Measurements from ENCODE around the gene USP9Y. TPM values are rescaled to one million over a fixed set of nuclear protein-coding genes. Genes with fewer than 3 reads are reported as not detected.

The USP9Y gene
- total RNA-seq, 2 experiments from 2014 or later, result 16.7 to 25.3 TPM

DNA sequence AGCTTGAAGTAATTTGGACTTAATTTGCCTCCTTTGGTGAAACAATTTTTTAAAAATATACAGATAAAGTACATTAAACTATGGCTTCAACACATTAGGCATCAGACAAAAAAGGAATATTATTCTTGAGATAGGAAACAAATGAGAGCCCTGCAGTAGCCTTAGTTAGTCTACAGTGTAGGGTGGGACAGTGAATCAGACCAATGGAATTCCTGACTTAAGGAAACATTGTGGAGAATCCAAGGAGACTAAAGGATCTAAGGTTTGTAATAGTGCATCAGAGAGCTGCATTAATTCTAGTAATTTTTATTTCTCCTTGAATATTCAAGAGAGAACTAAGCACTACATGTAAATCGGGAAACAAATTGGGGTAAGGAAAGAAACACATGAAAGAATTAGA, 125.8 kb downstream of the USP9Y start:
- no peaks in the 10 kb centered on the region for H3K4me1 Mint-ChIP-seq

DNA sequence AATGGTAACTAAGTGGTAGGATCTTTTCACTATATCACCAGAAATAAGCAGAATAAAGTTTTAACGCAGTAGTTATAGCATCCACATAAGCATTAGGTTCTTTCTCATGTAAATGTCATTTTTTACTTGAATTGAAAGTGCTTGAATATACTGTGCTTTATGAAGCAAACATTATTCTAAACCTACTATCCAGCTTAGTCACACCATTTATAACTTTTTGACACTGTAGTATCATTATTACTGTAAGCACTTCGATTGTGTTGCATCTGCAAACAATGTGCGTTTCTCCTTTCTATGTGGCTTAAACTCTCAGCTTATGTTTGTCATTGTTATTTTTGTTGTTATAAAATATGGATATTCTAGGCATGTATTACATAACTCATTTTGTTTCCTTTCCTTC, 132.3 kb downstream of the USP9Y start:
- Mint-ChIP-seq H3K4me1 (peaks cover 1% of the 10 kb centered on the region), H3K9me3 (ENCODE audit: low read depth) (no peaks in the 10 kb centered on the region), H3K4me3 (no peak overlapping the region), H3K36me3 (peaks cover 15% of the 10 kb centered on the region), H3K27me3 (no peaks in the 10 kb centered on the region), H3K27ac (no peak overlapping the region)
- CTCF ChIA-PET, result no interaction called here
- ATAC-seq, result no peak
- no peak for DNase-seq

More for the DNA sequence above, 125.8 kb downstream of the USP9Y start:
- H3K4me3 Mint-ChIP-seq, result no peak overlapping the region
- no peaks in the 10 kb centered on the region for H3K9me3 Mint-ChIP-seq (ENCODE audit: low read depth)
- CTCF ChIA-PET, result no interaction called here
- H3K27ac Mint-ChIP-seq, result no peak overlapping the region
- peaks cover 14% of the 10 kb centered on the region for H3K36me3 Mint-ChIP-seq
- DNase-seq (no peak), ATAC-seq (no peak)
- no peaks in the 10 kb centered on the region for H3K27me3 Mint-ChIP-seq

DNA sequence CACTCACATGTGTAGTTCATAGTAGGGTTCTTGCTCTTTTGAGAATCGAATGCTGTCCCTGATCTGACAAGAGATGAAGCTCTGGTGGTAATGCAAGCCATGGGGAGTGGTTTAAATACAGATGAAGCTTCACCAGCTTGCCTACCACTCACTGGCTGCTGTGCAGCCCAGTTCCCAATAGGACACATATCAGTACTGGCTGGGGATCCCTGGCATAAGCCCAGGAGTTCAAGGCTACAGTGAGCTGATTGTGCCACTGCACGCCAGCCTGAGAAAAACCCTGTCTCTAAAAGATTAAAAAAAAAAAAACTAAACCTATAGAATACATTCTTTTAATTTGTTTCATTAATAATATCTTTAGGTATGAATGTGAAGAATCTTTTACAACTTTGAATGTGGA, 136.5 kb downstream of the USP9Y start:
- CTCF ChIA-PET, result no interaction called here
- H3K4me1 Mint-ChIP-seq, result peaks cover 1% of the 10 kb centered on the region
- ATAC-seq, result no peak
- no peak for DNase-seq
- H3K27me3 Mint-ChIP-seq, result no peaks in the 10 kb centered on the region
- no peak overlapping the region for H3K4me3 Mint-ChIP-seq
- no peak overlapping the region for H3K27ac Mint-ChIP-seq
- peaks cover 17% of the 10 kb centered on the region for H3K36me3 Mint-ChIP-seq
- no peaks in the 10 kb centered on the region for H3K9me3 Mint-ChIP-seq (ENCODE audit: low read depth)

DNA sequence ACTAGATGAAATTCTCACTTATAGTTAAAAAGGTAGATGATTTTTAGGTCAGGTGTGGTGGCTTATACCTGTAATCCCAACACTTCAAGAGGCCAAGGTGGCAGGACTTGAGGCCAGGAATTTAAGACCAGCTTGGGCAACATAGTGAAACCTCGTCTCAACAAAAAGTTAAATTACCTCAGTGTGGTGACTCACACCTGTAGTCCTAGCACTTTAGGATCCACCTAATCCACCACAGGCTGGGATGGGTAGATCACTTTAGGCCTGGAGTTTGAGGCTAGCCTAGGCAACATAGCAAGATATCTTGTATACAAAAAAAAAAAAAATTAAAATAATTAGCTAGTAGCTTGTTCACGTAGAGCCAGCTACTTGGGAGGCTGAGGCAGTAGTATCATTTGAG, 140.3 kb downstream of the USP9Y start:
- H3K9me3 Mint-ChIP-seq (ENCODE audit: low read depth), result no peaks in the 10 kb centered on the region
- no peak for ATAC-seq
- H3K36me3 Mint-ChIP-seq, result peaks cover 14% of the 10 kb centered on the region
- H3K27me3 Mint-ChIP-seq, result no peaks in the 10 kb centered on the region
- no peak for DNase-seq
- H3K4me3 Mint-ChIP-seq, result no peak overlapping the region
- H3K27ac Mint-ChIP-seq, result no peak overlapping the region
- CTCF ChIA-PET, result no interaction called here
- H3K4me1 Mint-ChIP-seq, result no peaks in the 10 kb centered on the region

DNA sequence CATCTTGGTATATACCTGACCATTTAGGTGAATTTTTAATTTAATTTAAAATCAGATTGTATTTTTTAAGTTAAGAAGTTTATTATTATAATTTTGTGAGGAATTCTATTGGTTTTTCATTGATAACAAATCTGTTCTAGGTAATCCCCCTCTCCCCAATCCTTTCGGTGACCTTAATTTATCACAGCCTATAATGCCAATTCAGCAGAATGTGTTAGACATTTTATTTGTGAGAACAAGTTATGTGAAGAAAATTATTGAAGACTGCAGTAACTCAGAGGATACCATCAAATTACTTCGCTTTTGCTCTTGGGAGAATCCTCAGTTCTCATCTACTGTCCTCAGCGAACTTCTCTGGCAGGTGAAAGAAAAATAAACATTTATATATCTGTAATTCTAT, 145.8 kb downstream of the USP9Y start:
- DNase-seq (no peak), ATAC-seq (no peak)
- Mint-ChIP-seq H3K36me3 (peaks cover 27% of the 10 kb centered on the region), H3K9me3 (ENCODE audit: low read depth) (peaks cover 2% of the 10 kb centered on the region), H3K4me1 (peaks cover 2% of the 10 kb centered on the region), H3K4me3 (no peak overlapping the region), H3K27me3 (no peaks in the 10 kb centered on the region), H3K27ac (no peak overlapping the region)
- CTCF ChIA-PET, result no interaction called here

DNA sequence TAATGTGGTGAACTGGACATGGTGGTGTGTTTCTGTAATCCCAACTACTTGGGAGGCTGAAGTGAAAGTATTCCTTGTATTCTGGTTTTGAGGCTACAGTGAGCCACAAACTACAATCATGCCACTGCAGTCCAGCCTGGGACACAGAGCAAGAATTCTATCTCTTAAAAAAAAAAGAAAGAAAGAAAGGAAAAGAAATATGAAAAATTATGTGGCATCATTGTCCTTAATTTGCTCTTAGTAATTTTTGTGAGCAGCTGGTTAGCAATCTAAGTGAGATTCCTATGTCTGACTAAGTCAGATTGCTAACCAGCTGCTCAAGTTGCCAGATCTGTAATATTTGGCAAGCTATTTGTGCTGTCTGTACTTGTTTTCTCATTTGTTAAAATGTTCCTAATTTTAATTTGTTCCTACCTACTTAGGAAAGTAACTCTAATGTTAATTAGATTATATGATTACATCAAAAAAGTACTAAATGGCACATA, 154.8 kb downstream of the USP9Y start:
- Mint-ChIP-seq H3K4me3 (no peak overlapping the region), H3K36me3 (peaks cover 24% of the 10 kb centered on the region), H3K9me3 (ENCODE audit: low read depth) (no peaks in the 10 kb centered on the region), H3K27ac (no peak overlapping the region), H3K4me1 (no peaks in the 10 kb centered on the region), H3K27me3 (no peaks in the 10 kb centered on the region)
- ATAC-seq (no peak), DNase-seq (no peak)
- CTCF ChIA-PET, result no interaction called here

DNA sequence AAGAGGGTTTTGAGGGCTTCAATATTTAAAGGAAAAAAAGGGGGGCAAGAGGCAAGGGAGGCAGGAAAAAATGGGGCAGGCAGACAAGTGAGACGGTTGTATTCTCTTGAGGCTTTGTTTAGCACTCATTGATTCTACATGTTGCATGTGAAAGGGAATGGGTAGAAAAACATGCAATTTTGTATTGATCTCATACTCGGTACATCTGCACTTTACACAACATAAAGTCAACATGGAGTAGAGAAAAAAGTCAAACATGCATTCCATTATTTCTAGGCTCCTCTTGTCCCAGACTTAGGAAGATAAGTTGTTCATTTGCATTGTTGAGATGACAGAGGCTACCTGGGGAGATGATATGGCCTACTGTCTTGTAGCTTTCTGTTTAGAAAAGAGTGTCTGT, 166.9 kb downstream of the USP9Y start:
- H3K4me1 Mint-ChIP-seq, result no peaks in the 10 kb centered on the region
- H3K4me3 Mint-ChIP-seq, result no peak overlapping the region
- ATAC-seq (no peak), DNase-seq (no peak)
- H3K27me3 Mint-ChIP-seq, result no peaks in the 10 kb centered on the region
- H3K36me3 Mint-ChIP-seq, result no peaks in the 10 kb centered on the region
- CTCF ChIA-PET, result no interaction called here
- no peaks in the 10 kb centered on the region for H3K9me3 Mint-ChIP-seq (ENCODE audit: low read depth)
- no peak overlapping the region for H3K27ac Mint-ChIP-seq

DNA sequence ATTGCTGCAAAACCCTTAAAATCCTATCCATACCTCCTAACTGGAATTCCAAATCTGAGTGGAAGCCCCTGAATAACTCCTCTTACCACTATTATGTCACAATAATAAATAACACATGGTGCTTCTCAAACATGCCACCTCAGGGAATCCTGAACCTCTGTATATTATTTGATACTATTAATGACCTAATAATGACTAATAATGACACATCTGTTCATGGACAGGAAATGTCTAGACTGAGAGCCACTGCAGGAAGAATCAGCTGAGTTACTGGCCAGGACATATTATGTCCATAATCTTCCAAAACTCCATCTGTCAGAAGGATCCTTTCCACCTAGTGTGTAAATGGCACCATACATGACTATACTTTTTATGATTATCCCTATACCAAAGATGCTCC, 195.9 kb downstream of the USP9Y start:
- no peaks in the 10 kb centered on the region for H3K27me3 Mint-ChIP-seq
- no peak for DNase-seq

DNA sequence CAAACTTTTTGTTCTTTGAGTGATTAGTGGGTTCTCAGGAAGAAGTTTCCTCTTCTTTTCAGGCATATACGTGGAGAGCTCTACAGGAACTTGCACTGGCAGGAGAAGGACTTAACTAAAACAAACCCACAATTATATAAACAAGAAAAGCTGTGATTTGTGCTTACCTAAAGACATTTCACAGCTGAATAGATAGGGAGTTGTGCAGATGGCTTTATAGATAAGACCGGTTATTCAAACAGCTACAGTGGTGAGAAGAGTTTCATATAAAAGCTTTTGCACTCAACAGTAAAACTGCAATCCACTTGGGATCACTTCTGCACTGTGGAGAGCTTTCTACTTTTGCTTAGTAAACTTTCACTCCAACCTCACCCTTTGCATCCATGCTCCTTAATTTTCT, 197.6 kb downstream of the USP9Y start:
- ATAC-seq (no peak), DNase-seq (no peak)
- H3K36me3 Mint-ChIP-seq, result no peaks in the 10 kb centered on the region
- H3K27me3 Mint-ChIP-seq, result no peaks in the 10 kb centered on the region
- no peak overlapping the region for H3K4me3 Mint-ChIP-seq
- no peaks in the 10 kb centered on the region for H3K4me1 Mint-ChIP-seq
- no peak overlapping the region for H3K27ac Mint-ChIP-seq
- CTCF ChIA-PET, result no interaction called here
- no peaks in the 10 kb centered on the region for H3K9me3 Mint-ChIP-seq (ENCODE audit: low read depth)

More for the DNA sequence above, 195.9 kb downstream of the USP9Y start:
- Mint-ChIP-seq H3K4me1 (no peaks in the 10 kb centered on the region), H3K4me3 (no peak overlapping the region), H3K36me3 (no peaks in the 10 kb centered on the region), H3K27ac (no peak overlapping the region), H3K9me3 (ENCODE audit: low read depth) (no peaks in the 10 kb centered on the region)
- no peak for ATAC-seq
- CTCF ChIA-PET, result no interaction called here

DNA sequence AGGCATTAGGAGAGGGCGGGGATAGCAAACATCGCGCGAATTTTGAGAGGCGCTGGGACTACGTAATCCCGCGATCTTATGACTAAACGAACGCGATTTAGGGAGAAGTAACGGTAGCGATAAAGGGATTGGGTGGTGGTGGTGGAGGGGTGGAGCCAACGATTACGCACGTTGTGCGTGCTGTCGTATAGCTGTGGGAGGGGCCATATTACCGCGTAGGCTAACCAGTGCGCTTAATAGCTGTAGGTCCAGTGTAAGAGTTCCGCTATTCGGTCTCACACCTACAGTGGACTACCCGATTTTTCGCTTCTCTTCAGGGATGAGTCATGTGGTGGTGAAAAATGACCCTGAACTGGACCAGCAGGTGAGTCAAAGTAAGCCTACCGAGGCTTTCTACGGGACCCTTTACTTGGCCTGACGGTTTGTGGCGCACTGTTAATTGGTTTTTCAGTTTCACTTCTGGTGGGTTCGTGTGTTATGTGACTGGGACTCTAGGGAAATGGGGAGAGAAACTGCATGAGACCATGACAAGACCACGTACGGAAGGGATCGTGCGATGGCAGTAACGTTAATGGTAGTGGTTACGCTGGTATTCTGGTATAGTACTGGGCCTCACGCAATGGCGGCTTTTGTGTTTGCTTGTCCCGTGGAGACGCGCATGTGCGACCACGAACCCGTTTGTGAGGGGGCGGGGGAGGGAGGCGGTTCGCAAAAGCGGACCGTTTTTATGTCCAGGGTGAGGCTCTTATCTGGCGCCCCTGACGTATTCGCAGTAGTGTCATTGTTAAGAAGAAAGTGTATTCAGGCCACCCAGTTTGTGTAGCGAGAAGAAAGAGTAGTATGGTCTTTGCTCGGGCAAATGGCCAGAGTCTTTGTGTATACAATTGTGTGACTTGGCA, 203.8 kb downstream of the USP9Y start, which contains the start of gene DDX3Y:
Gene DDX3Y (plus strand): TSS at position 251 of the 899 bp plus-strand sequence. CDS start 69 bp downstream, at position 320.
- no peaks in the 10 kb centered on the region for H3K9me3 Mint-ChIP-seq (ENCODE audit: low read depth)
- H3K27me3 Mint-ChIP-seq, result no peaks in the 10 kb centered on the region
- peak; percentile 90 for ATAC-seq
- H3K27ac Mint-ChIP-seq, result peak within 1 kb of the TSS; percentile 99
- CTCF ChIA-PET, result no interaction called here
- H3K36me3 Mint-ChIP-seq, result peaks cover 25% of the 10 kb centered on the region
- H3K4me1 Mint-ChIP-seq, result peaks cover 23% of the 10 kb centered on the region
- DNase-seq, result peak; percentile 93
- H3K4me3 Mint-ChIP-seq, result peak within 1 kb of the TSS; percentile 99

DNA sequence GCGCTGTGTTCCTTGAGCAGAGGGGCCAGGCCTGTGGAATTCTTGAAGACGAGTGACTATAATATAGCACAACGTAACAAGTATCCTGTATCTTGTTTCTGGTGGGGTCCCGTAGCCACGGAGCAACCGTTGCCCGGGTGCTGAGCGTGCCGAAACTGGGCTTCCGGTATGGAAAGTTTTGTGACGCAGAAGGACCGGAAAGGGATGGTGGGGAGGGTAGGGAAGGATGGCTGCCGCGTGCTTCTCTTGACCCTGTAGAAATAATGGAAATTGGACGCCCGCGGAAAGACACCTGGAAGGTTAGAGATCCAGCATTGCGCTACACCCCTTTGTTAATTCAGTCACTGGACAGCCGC, 204.5 kb downstream of the USP9Y start:
- Mint-ChIP-seq H3K4me1 (peaks cover 29% of the 10 kb centered on the region), H3K4me3 (peak overlapping the region; percentile 99), H3K36me3 (peaks cover 31% of the 10 kb centered on the region), H3K27me3 (no peaks in the 10 kb centered on the region), H3K9me3 (ENCODE audit: low read depth) (no peaks in the 10 kb centered on the region), H3K27ac (peak overlapping the region; percentile 99)
- CTCF ChIA-PET, result no interaction called here
- peak; percentile 61 for ATAC-seq
- DNase-seq, result peak; percentile 86

DNA sequence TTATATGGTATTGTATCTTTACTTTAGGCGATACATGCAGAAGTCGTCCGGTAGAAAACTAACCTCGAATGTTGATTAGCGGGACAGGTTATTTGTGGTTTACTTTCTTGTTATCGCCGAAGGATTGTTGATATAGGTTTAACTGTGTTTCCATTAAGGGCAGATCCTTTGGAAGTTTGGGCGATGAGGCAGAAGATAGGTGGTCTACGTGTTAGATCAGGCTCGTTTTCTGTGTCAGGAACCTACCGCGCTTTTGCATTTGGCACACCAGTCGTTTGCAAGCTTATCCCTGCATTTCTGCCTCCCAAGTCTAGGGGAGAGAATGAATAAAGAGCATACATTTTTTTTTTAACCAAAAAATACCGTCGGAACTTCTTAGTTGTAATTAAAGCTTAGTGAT, 204.9 kb downstream of the USP9Y start:
- CTCF ChIA-PET, result no interaction called here
- no peaks in the 10 kb centered on the region for H3K27me3 Mint-ChIP-seq
- peak overlapping the region; percentile 99 for H3K27ac Mint-ChIP-seq
- H3K9me3 Mint-ChIP-seq (ENCODE audit: low read depth), result no peaks in the 10 kb centered on the region
- peaks cover 33% of the 10 kb centered on the region for H3K36me3 Mint-ChIP-seq
- ATAC-seq (no peak), DNase-seq (peak; percentile 48)
- peaks cover 31% of the 10 kb centered on the region for H3K4me1 Mint-ChIP-seq
- H3K4me3 Mint-ChIP-seq, result peak overlapping the region; percentile 99

Data from activated CD8-positive, alpha-beta memory T cell treated with anti-CD3 and anti-CD28 coated beads, Interleukin-2, amount 10 ng/mL, durations not matched to agents 7 days and 5 days (primary cell).